ENCODE data around the gene MIPOL1.

MIPOL1 gene

GRCh38 chr14:37579274-37579673 is 381.5 kb downstream of the MIPOL1 start:
- H3K4me3 ChIP-seq (ENCODE audit: low read depth, low read length), result no peak overlapping the region
- TF ChIP-seq CTCF (IDR thresholded peaks at IDR 0.05; ENCODE audit: low read depth, low read length) (no peak), MAX (IDR thresholded peaks at IDR 0.05; ENCODE audit: low read depth, low read length) (no peak), POLR2A (IDR thresholded peaks at IDR 0.05; ENCODE audit: extremely low read depth, insufficient read length) (no peak), MYC (IDR thresholded peaks at IDR 0.05; ENCODE audit: low read depth, low read length) (no peak)
- no peak for DNase-seq (ENCODE audit: low read depth)

- H3K4me3 ChIP-seq (ENCODE audit: low read depth, low read length), result no peak overlapping the region
- TF ChIP-seq CTCF (IDR thresholded peaks at IDR 0.05; ENCODE audit: low read depth, low read length), result no peak
- no peak for TF ChIP-seq MAX (IDR thresholded peaks at IDR 0.05; ENCODE audit: low read depth, low read length)
- no peak for TF ChIP-seq POLR2A (IDR thresholded peaks at IDR 0.05; ENCODE audit: extremely low read depth, insufficient read length)
- no peak for TF ChIP-seq MYC (IDR thresholded peaks at IDR 0.05; ENCODE audit: low read depth, low read length)
- no peak for DNase-seq (ENCODE audit: low read depth)
These were observed 382.4 kb downstream of the MIPOL1 start for GRCh38 chr14:37580146-37580545.

- DNase-seq (ENCODE audit: low read depth), result no peak
- no peak overlapping the region for H3K4me3 ChIP-seq (ENCODE audit: low read depth, low read length)
- TF ChIP-seq MAX (IDR thresholded peaks at IDR 0.05; ENCODE audit: low read depth, low read length) (no peak), CTCF (IDR thresholded peaks at IDR 0.05; ENCODE audit: low read depth, low read length) (no peak), POLR2A (IDR thresholded peaks at IDR 0.05; ENCODE audit: extremely low read depth, insufficient read length) (no peak), MYC (IDR thresholded peaks at IDR 0.05; ENCODE audit: low read depth, low read length) (no peak)
These were observed 385.8 kb downstream of the MIPOL1 start for GRCh38 chr14:37583358-37584210.

- TF ChIP-seq MAX (IDR thresholded peaks at IDR 0.05; ENCODE audit: low read depth, low read length) (no peak), CTCF (IDR thresholded peaks at IDR 0.05; ENCODE audit: low read depth, low read length) (no peak), MYC (IDR thresholded peaks at IDR 0.05; ENCODE audit: low read depth, low read length) (no peak), POLR2A (IDR thresholded peaks at IDR 0.05; ENCODE audit: extremely low read depth, insufficient read length) (no peak)
- H3K4me3 ChIP-seq (ENCODE audit: low read depth, low read length), result no peak overlapping the region
- DNase-seq (ENCODE audit: low read depth), result no peak
These were observed 386.7 kb downstream of the MIPOL1 start for GRCh38 chr14:37584211-37585100.

- TF ChIP-seq POLR2A (IDR thresholded peaks at IDR 0.05; ENCODE audit: extremely low read depth, insufficient read length) (no peak), MAX (IDR thresholded peaks at IDR 0.05; ENCODE audit: low read depth, low read length) (no peak), CTCF (IDR thresholded peaks at IDR 0.05; ENCODE audit: low read depth, low read length) (no peak), MYC (IDR thresholded peaks at IDR 0.05; ENCODE audit: low read depth, low read length) (no peak)
- no peak for DNase-seq (ENCODE audit: low read depth)
- no peak overlapping the region for H3K4me3 ChIP-seq (ENCODE audit: low read depth, low read length)
These were observed 387.4 kb downstream of the MIPOL1 start for GRCh38 chr14:37585101-37585511.
